H1 (cell line): Measurements from ENCODE around the gene ABCB7. TPM values are rescaled to one million over a fixed set of nuclear protein-coding genes. Genes with fewer than 3 reads are reported as not detected.

Source experiments
- CTCF ChIA-PET: fragments of 300-600 bp; sonication (Branson Sonifier 250); formaldehyde crosslinking; loops from one replicate; lab custom pipeline; 2021; ENCODE audit not compliant: partially characterized antibody; lab: Charles Lee
- POLR2A ChIA-PET: fragments of 300-600 bp; sonication (Branson Sonifier 250); formaldehyde crosslinking; loops from one replicate; lab custom pipeline; 2021; ENCODE audit warnings: inconsistent platforms; ENCODE audit not compliant: partially characterized antibody; lab: Charles Lee
- DNase-seq, 2 experiments: peaks; one replicate each; pipeline versions ENCODE4 v3.0.0 to v3.0.0-alpha.2; 2010 to 2022; ENCODE audit warnings: low spot score in 2 of 2, low read depth in 1 of 2, mixed read lengths in 1 of 2
- FAIRE-seq: peaks from 2 replicates; lab custom pipeline; 2011; peaks lifted over from hg19 to GRCh38; lab: Jason Lieb, UNC
- H2AFZ ChIP-seq: 2 replicates; pipeline ENCODE4 v1.8.1; 2012; ENCODE audit warnings: low read length, inconsistent platforms
- H2AK5ac ChIP-seq: 2 replicates; pipeline ENCODE4 v1.6.1; 2013; ENCODE audit warnings: low read depth, low read length
- H2BK120ac ChIP-seq: replicated peaks from 2 replicates; pipeline ENCODE3; 2013; ENCODE audit warnings: low read depth, low read length, inconsistent platforms
- H2BK12ac ChIP-seq: 2 replicates; pipeline ENCODE4 v1.6.1; 2013; ENCODE audit warnings: low read depth, low read length
- H2BK15ac ChIP-seq: 2 replicates; pipeline ENCODE4 v1.6.1; 2013; ENCODE audit warnings: low read length
- H2BK20ac ChIP-seq: 2 replicates; pipeline ENCODE4 v1.6.1; 2013; ENCODE audit warnings: low read length
- H2BK5ac ChIP-seq: 2 replicates; pipeline ENCODE4 v1.6.1; 2013; ENCODE audit warnings: low read depth, low read length
- H3K14ac ChIP-seq: 2 replicates; pipeline ENCODE4 v1.6.1; 2013; ENCODE audit warnings: inconsistent platforms; ENCODE audit not compliant: insufficient read length
- H3K18ac ChIP-seq: 2 replicates; pipeline ENCODE4 v1.6.1; 2013; ENCODE audit warnings: low read length; ENCODE audit errors: extremely low read depth
- H3K23ac ChIP-seq: 2 replicates; pipeline ENCODE4 v1.6.1; 2013; ENCODE audit warnings: inconsistent platforms; ENCODE audit not compliant: insufficient read length
- H3K23me2 ChIP-seq: 2 replicates; pipeline ENCODE4 v1.6.1; 2013; ENCODE audit warnings: low read depth, low read length
- H3K27ac ChIP-seq: 2 replicates; pipeline ENCODE4 v1.6.1; 2011; ENCODE audit warnings: low read depth, low read length, inconsistent platforms
- H3K27me3 ChIP-seq, 4 experiments: replicated peaks in 1 of 4; 1 replicate in 1 of 4; 2 replicates in 3 of 4; pipeline versions ENCODE4 v1.6.1 to v1.8.1; 2011 to 2013; ENCODE audit warnings: low read length in 3 of 4, mild to moderate bottlenecking in 3 of 4, inconsistent platforms in 2 of 4, mixed read lengths in 2 of 4, moderate library complexity in 1 of 4; ENCODE audit not compliant: control insufficient read depth in 3 of 4, insufficient read depth in 3 of 4; ENCODE audit errors: extremely low read depth in 1 of 4
- H3K36me3 ChIP-seq, 4 experiments: 2 replicates each; pipeline versions ENCODE4 v1.6.1 to v1.8.1; 2011 to 2013; ENCODE audit warnings: mild to moderate bottlenecking in 4 of 4, low read length in 3 of 4, moderate library complexity in 2 of 4, control low read depth in 1 of 4, inconsistent platforms in 1 of 4; ENCODE audit not compliant: insufficient read depth in 4 of 4, control insufficient read depth in 2 of 4
- H3K4ac ChIP-seq: replicated peaks from 2 replicates; pipeline ENCODE3; 2013; ENCODE audit warnings: low read length, low read depth, mixed read lengths, inconsistent platforms; ENCODE audit not compliant: insufficient read length
- H3K4me1 ChIP-seq, 4 experiments: replicated peaks in 1 of 4; 1 replicate in 1 of 4; 2 replicates in 3 of 4; pipeline versions ENCODE4 v1.6.1 to v1.8.1; 2011 to 2013; ENCODE audit warnings: low read length in 3 of 4, inconsistent platforms in 2 of 4, mixed read lengths in 1 of 4; ENCODE audit not compliant: insufficient read depth in 4 of 4, control insufficient read depth in 3 of 4
- H3K4me2 ChIP-seq, 2 experiments: 2 replicates each; pipeline versions ENCODE4 v1.6.1 to v1.8.1; 2011 to 2013; ENCODE audit warnings: low read depth in 2 of 2, low read length in 2 of 2, control low read depth in 1 of 2, inconsistent platforms in 1 of 2, mild to moderate bottlenecking in 1 of 2; ENCODE audit not compliant: insufficient read depth in 1 of 2
- H3K4me3 ChIP-seq, 4 experiments: fragments of 200-600, 300-600 bp in 1 of 4; sonication (generic), shearing (Covaris generic), sonication (Bioruptor Twin) in 1 of 4; 2 replicates each; pipeline versions ENCODE4 v1.5.1 to v1.8.1; 2011 to 2016; ENCODE audit warnings: low read length in 4 of 4, low read depth in 3 of 4, control low read depth in 2 of 4, inconsistent platforms in 2 of 4, mild to moderate bottlenecking in 2 of 4, mixed read lengths in 1 of 4, moderate library complexity in 1 of 4; ENCODE audit not compliant: insufficient read depth in 2 of 4; ENCODE audit errors: extremely low read depth in 1 of 4
- H3K56ac ChIP-seq: replicated peaks from 2 replicates; pipeline ENCODE3; 2013; ENCODE audit warnings: low read depth, mild to moderate bottlenecking, mixed read lengths, low read length, inconsistent platforms; ENCODE audit not compliant: insufficient read length
- H3K79me1 ChIP-seq: 2 replicates; pipeline ENCODE4 v1.6.1; 2013; ENCODE audit warnings: low read depth, low read length, control low read depth
- H3K79me2 ChIP-seq, 2 experiments: 2 replicates each; pipeline versions ENCODE4 v1.6.1 to v1.8.1; 2012 to 2013; ENCODE audit warnings: low read length in 2 of 2, mild to moderate bottlenecking in 2 of 2, inconsistent platforms in 1 of 2; ENCODE audit not compliant: insufficient read depth in 2 of 2, control insufficient read depth in 1 of 2
- H3K9ac ChIP-seq, 4 experiments: replicated peaks in 1 of 4; 1 replicate in 1 of 4; 2 replicates in 3 of 4; pipeline versions ENCODE4 v1.6.1 to v1.8.1; 2011 to 2013; ENCODE audit warnings: low read depth in 3 of 4, low read length in 3 of 4, control low read depth in 2 of 4, mild to moderate bottlenecking in 2 of 4, moderate library complexity in 2 of 4, inconsistent platforms in 1 of 4; ENCODE audit errors: extremely low read depth in 1 of 4
- H3K9me3 ChIP-seq, 2 experiments: 2 replicates each; pipeline versions ENCODE4 v1.6.1 to v1.8.1; 2012 to 2013; ENCODE audit warnings: mild to moderate bottlenecking in 2 of 2, moderate library complexity in 2 of 2, control low read depth in 1 of 2, inconsistent platforms in 1 of 2, low read depth in 1 of 2, low read length in 1 of 2, mixed read lengths in 1 of 2; ENCODE audit not compliant: insufficient read depth in 2 of 2
- H4K20me1 ChIP-seq, 2 experiments: replicated peaks in 1 of 2; 2 replicates each; pipeline versions ENCODE3 to v1.8.1; 2011 to 2013; ENCODE audit warnings: inconsistent platforms in 2 of 2, low read length in 2 of 2, mild to moderate bottlenecking in 1 of 2; ENCODE audit not compliant: insufficient read depth in 2 of 2, control insufficient read depth in 1 of 2
- H4K5ac ChIP-seq: 2 replicates; pipeline ENCODE4 v1.6.1; 2013; ENCODE audit warnings: low read length, low read depth, mixed read lengths, inconsistent platforms; ENCODE audit not compliant: insufficient read length
- H4K8ac ChIP-seq: 2 replicates; pipeline ENCODE4 v1.8.0; 2013; ENCODE audit warnings: mild to moderate bottlenecking, moderate library complexity, low read length, inconsistent platforms; ENCODE audit not compliant: insufficient read depth; ENCODE audit errors: extremely low read depth
- H4K91ac ChIP-seq: replicated peaks from 2 replicates; pipeline ENCODE3; 2013; ENCODE audit warnings: low read length, mixed read lengths, inconsistent platforms; ENCODE audit not compliant: insufficient read length
- JUND ChIP-seq: IDR thresholded peaks from 2 replicates; pipeline ENCODE4 v1.6.1; 2011; ENCODE audit warnings: mild to moderate bottlenecking, improper control_type of control experiment, low read length
- WGBS, 2 experiments: shearing (Covaris generic) in 1 of 2; methylation state at CpG; one replicate each; pipeline versions ENCODE4 v1.1.6 to v1.1.7; 2013 to 2015; ENCODE audit warnings: low lambda C conversion rate in 2 of 2, mixed read lengths in 2 of 2, inconsistent platforms in 1 of 2, low coverage in 1 of 2, missing lambda C conversion rate in 1 of 2; ENCODE audit not compliant: insufficient replicate concordance in 2 of 2, insufficient coverage in 1 of 2, insufficient read length in 1 of 2; ENCODE audit errors: extremely low coverage in 1 of 2, missing lambda C conversion rate in 1 of 2; 5-methylcytosine and 5-hydroxymethylcytosine counted together
- polyA plus RNA-seq, 7 experiments: library from polyadenylated mRNA; depleted of rRNA in 3 of 7; stranded (reverse) in 5 of 7; unstranded in 2 of 7; fragments of >200 nt in 5 of 7; fragments of 200-250 nt in 2 of 7; gene quantifications; 1 replicate in 5 of 7; 2 replicates in 1 of 7; 4 replicates in 1 of 7; pipeline versions ENCODE4 v1.2.1 to v1.2.3, GENCODE V29; 2011 to 2013; ENCODE audit warnings: missing spikeins in 2 of 7, mixed read lengths in 2 of 7
- total RNA-seq: library from RNA; stranded (reverse); fragmentation: NEBNext Ultra II Directional; extraction: Animal tissue kit (Norgen Biotek cat#: 25700); gene quantifications from 2 replicates; pipeline ENCODE4 v1.2.1, GENCODE V29; 2021

The ABCB7 gene
- total and polyA plus RNA-seq, 2 of the 8 experiments (the other 6 are each of a cell fraction or from before 2014, with no cell fraction given): 24.3 to 43.3 TPM

- H3K27ac ChIP-seq: no peak overlapping the region
- H2BK5ac ChIP-seq: no peak overlapping the region
- H3K23ac ChIP-seq: no peak overlapping the region
- no peak overlapping the region for H2BK12ac ChIP-seq
- DNase-seq (no peak), FAIRE-seq (no peak)
- 85% methylated on average over 5 of the region's 5 CpGs; no CpG with 5 or more reads in 1 of the 2 experiments for WGBS, 2 experiments
- H3K4me2 ChIP-seq: no peak overlapping the region
- H3K9me3 ChIP-seq: no peaks in the 10 kb centered on the region
- no peak overlapping the region for H2BK20ac ChIP-seq
- H2AFZ ChIP-seq: no peak overlapping the region
- H3K27me3 ChIP-seq: no peaks in the 10 kb centered on the region
- ChIA-PET CTCF (interaction anchor here (0.7 kb wide), 1 partner anchor 96 kb away, joined by 4 read pairs; no protein-coding TSS in a partner anchor), POLR2A (no interaction called here)
- H4K20me1 ChIP-seq: no peaks in the 10 kb centered on the region
- H4K91ac ChIP-seq: no peak overlapping the region
- H4K5ac ChIP-seq: no peak overlapping the region
- H3K56ac ChIP-seq: no peak overlapping the region
- no peak overlapping the region for H4K8ac ChIP-seq
- no peaks in the 10 kb centered on the region for H3K36me3 ChIP-seq
- H3K4me3 ChIP-seq: no peak overlapping the region
- H3K4me1 ChIP-seq: peaks cover 0 to 6% (median 0%) of the 10 kb centered on the region in 4 experiments; a peak in 2 of 7 replicates
- H2AK5ac ChIP-seq: no peak overlapping the region
- H3K9ac ChIP-seq: no peak overlapping the region
- H3K23me2 ChIP-seq: no peaks in the 10 kb centered on the region
- H3K79me2 ChIP-seq: peaks cover 0 to 76% of the 10 kb centered on the region in 2 experiments; a peak in 2 of 4 replicates
- H3K79me1 ChIP-seq: 0 out of 2 replicates have a peak, but pooled peaks cover 3% of the 10 kb centered on the region
- H3K4ac ChIP-seq: no peak overlapping the region
- no peak overlapping the region for H2BK15ac ChIP-seq
- no peak overlapping the region for H3K14ac ChIP-seq
- no peak overlapping the region for H3K18ac ChIP-seq
- no peak overlapping the region for H2BK120ac ChIP-seq
- TF ChIP-seq JUND: no peak
Observed at GRCh38 chrX:75132672-75133071, 23.4 kb downstream of the ABCB7 start.
